AG08396 (cell line): ENCODE measurements around the gene SLC44A2.

Experiments
- DNase-seq: peaks from one replicate; pipeline ENCODE4 v3.0.0; 2012; ENCODE audit warnings: low spot score, mixed read lengths

The SLC44A2 gene

DNA sequence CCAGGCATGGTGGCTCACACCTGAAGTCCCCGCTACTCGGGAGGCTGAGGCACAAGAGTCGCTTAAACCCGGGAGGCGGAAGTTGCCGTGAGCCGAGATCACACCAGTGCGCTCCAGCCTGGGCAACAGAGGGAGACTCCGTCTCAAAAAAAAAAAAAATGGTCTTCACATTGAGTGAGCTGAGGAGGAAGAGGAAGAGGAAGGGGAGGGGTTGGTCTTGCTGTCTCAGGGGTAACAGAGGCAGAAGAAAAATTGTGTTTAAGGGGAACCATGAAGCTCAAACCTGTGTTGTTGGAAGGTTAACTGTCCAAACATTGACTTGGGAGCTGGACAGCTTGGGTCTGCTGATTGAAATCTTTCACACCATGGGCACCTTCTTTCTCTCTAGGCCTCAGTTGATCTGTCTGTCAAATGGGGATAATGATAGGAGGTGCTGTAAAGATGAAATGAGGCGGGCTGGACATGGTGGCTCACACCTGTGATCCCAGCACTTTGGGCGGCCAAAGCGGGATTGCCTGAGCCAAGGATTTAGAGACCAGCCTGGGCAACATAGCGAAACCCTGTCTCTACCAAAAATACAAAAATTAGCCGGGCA is 9.8 kb upstream of the SLC44A2 start:
- no peak for DNase-seq

DNA sequence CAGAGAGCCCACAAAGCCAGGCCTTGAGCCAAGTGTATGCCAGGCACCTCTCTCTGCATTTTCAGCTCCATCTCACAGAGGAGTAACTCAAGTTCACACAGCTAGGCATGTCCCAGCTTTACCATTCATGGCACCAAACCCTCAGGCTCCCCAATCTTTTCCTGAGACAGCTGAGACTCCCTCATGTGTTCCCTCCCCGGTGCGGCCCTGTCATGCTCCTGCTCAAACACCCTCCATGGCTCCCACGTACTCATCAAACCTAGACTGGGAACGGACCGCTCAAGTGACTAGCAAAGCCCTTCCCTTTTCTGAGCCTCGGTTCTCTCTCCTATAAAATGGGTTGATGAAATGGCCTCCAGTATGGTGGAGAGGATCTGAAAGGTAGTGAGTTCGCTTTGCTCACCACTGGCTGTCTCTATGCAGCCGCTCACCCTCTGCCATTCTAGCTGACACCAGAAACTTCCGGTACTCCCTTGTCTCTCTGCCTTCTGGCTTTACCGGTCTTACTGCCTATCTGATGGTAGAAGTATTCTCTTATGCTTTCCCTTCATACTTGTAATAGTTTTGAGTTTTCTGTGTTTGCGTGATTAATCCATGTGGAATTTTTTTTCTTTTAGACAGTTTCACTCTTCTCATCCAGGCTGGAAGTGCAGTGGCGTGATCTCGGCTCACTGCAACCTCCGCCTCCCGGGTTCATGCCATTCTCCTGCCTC is 7.8 kb upstream of the SLC44A2 start:
- DNase-seq: peak; percentile 79

DNA sequence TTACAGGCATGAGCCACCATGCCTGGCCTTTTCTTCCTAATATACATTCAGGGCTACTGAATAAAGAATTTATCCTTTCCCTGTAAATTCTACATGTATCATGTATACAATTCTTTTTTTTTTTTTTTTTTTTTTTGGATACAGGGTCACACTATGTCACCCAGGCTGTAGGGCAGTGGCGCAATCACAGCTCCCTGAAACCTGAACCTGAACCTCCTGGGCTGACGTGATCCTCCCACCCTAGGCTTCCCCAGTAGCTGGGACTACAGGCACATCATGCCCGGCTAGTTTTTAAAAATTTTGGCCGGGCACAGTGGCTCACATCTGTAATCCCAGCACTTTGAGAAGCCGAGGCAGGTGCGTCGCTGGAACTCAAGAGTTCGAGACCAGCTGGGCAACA is 6.5 kb upstream of the SLC44A2 start:
- DNase-seq: no peak

DNA sequence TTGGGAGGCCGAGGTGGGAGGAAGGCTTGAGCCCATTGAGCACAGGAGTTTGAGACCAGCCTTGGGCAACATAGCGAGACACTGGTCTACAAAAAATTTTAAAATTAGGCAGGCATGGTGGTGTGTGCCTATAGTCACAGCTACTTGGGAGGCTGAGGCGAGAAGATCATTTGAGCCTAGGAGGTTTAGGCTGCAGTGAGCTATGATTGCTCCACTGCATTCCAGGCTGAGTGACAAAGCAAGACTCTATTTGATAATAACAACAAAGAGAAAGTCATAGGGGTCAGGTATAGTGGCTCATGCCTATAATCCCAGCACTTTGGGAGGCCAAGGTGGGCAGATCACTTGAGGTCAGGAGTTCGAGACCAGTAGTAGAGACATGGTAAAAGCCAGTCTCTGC is 4.6 kb upstream of the SLC44A2 start:
- no peak for DNase-seq

DNA sequence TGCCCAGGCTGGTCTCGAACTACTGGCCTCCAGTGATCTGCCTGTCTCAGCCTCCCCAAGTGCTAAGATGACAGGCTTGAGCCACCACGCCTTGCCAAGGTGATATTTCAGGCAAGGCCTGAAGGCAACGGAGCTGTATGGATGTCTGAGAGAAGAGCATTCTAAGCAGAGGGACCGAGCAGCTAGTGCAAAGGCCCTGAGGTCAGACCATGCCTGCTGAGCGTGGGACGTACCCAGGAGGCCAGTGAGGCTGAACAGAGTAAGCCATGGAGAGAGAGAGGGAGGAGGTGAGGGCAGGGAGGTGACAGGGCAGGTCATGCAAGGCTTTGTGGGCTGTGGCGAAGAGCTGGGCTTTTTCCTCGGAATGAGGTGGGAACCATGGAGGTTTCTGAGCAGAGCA is 3.4 kb upstream of the SLC44A2 start:
- DNase-seq: no peak

DNA sequence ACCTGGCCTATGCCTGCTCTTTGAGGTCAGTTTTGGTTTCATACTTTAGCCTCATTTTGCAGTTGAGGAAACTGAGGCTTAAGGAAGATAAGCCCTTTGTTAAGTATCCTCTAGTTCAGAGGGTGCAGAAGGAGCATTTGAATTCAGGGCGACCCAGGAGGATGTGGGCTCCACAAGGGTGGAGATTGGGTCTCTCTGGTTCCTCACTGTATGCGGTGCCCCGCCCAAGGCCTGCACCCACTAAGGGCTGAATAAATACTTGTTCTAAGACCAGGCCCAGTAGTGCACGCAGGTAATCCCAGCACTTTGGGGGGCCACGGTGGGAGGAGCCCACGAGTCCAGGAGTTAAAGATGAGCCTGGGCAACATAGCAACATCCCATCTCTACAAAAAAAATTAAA is 768 bp upstream of the SLC44A2 start:
- DNase-seq: no peak

DNA sequence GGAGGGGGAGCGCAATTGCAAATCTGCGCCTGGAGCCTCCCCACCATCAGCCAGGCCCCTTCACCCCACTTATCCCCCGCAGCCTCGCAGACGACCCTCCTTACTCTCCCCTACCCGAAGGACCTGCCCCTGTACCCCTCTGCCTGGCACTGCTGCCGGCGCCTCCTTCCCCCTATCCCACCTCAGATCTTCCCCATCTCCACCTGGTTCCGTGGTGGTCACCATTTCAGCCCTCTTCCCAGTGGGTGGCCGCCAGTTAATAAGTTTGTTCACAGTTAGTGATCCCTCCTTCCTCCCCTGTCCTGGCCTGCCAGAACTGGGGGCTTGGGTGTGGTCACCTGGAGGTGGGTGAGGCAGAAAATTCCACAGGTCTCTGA is 397 bp downstream of the SLC44A2 start:
- no peak for DNase-seq

DNA sequence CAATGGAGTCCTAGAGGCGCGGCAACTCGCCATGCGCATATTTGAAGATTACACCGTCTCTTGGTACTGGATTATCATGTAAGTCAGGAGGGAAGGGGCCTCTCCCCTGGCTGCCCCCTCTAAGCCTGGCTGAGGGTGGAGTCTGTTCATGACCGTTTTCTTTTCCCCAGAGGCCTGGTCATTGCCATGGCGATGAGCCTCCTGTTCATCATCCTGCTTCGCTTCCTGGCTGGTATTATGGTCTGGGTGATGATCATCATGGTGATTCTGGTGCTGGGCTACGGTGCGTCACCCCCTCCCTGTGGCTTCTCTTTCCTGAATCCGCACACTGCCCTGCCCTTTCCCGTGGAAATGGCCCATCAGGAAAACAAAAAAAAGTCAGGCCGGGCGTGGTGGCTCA is 6.5 kb downstream of the SLC44A2 start:
- no peak for DNase-seq

DNA sequence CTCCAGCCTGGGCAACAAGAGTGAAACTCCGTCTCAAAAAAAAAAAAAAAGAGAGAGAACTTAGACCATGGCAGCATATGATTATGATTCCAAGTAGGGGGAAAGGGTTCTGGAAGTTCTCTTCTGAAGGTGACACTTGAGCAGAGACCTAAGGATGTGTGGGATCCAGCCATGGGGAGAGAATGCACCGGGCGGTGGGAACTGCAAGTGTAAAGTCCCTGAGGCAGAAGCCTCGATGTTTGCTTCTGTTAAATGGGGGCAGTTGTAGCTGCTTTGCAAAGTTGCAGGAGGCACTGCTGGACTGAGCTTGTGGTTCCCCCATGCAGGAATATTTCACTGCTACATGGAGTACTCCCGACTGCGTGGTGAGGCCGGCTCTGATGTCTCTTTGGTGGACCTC is 9.1 kb downstream of the SLC44A2 start:
- DNase-seq: no peak

DNA sequence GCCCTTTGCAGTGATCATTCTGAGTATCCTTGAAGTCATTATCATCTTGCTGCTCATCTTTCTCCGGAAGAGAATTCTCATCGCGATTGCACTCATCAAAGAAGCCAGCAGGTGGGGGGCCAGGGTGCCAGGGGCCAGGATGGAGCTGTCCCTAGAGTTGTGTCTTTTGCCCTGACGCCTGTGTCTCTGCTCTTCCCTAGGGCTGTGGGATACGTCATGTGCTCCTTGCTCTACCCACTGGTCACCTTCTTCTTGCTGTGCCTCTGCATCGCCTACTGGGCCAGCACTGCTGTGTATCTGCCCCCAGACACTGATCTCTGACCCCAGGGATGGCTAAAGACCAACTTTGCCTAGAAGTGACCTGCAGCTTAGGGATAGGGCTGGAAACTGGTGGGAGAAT is 9.6 kb downstream of the SLC44A2 start:
- DNase-seq: peak; percentile 1

DNA sequence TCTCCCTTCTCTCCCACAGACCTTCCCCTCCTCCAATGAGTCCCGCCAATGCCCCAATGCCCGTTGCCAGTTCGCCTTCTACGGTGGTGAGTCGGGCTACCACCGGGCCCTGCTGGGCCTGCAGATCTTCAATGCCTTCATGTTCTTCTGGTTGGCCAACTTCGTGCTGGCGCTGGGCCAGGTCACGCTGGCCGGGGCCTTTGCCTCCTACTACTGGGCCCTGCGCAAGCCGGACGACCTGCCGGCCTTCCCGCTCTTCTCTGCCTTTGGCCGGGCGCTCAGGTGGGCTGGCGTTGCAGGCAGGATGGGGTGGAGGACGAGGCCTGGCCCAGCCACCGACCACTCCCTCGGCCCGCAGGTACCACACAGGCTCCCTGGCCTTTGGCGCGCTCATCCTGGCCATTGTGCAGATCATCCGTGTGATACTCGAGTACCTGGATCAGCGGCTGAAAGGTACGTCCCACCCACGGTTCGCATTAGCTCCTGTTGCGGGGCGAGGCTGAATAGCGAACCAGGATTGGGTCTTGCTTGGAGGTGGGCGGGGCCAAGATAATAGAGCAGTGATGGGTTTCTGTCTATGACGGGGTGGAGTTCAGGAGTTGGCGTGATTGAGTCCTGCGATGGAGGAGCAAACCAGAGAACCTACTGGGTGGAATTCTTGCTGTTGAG is 11.1 kb downstream of the SLC44A2 start:
- DNase-seq: peak; percentile 4

DNA sequence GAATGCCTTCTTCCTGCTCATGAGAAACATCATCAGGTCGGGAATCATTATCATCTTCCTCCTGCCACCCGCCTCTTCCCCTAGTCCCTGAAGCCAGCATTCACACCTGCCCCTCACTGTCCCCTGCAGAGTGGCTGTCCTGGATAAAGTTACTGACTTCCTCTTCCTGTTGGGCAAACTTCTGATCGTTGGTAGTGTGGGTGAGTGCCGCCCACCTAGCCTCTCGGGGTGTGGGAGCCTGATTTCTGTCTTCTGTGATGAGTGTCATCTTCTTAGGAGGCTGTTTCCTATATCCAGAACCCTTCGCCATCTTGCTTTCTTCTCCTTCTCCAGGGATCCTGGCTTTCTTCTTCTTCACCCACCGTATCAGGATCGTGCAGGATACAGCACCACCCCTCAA is 12.5 kb downstream of the SLC44A2 start:
- DNase-seq: peak; percentile 2

DNA sequence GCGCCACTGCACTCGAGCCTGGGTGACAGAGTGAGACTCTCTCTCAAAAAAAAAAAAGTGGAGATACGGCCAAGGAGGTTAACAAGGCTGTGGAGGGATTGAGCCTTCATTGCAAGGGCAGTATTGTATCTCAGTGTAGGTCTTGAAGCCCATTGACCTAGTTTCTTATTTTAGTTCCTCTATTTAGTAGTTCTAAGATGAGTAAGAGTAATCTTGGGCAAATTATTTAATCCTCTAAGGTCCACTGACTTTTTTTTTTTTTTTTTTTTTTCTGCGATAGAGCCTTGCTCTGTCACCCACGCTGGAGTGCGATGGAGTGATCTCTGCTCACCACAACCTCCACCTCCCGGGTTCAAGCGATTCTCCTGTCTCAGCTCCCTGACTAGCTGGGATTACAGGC is 14.5 kb downstream of the SLC44A2 start:
- peak; percentile 3 for DNase-seq

DNA sequence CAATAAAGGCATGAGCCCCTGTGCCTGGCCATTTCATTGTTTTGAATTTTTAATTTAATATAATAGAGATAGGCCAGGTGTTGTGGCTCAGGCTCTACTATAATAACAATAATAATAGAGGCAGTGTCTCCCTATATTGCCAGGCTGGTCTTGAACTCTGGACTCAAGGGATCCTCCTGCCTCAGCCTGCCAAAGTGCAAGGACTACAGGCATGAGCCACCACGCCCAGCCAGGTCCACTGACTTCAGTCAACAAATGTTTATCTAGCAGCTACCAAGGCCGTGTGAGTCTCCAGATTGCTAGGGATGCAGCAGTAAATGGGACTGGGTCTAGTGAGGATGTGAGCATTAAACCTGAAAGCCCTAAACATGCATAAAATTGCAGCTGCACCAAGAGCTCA is 15.0 kb downstream of the SLC44A2 start:
- DNase-seq: no peak

DNA sequence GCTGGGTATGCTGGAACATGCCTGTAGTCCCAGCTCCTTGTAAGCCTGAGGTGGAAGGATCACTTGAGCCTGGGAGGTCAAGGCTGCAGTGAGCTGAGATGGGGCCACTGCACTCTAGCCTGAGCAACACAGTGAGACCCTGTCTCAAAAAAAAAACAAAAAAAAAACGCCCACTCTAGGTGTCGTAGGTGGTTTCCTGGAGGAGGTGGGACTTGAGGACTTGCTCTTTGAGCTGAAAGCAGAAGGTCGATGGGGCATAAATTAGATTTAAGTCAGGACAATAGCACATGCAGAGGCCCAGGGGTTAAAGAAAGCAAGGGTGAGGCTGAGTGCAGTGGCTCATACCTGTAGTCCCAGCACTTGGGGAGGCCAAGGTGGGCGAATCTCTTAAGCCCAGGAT is 15.9 kb downstream of the SLC44A2 start:
- no peak for DNase-seq

DNA sequence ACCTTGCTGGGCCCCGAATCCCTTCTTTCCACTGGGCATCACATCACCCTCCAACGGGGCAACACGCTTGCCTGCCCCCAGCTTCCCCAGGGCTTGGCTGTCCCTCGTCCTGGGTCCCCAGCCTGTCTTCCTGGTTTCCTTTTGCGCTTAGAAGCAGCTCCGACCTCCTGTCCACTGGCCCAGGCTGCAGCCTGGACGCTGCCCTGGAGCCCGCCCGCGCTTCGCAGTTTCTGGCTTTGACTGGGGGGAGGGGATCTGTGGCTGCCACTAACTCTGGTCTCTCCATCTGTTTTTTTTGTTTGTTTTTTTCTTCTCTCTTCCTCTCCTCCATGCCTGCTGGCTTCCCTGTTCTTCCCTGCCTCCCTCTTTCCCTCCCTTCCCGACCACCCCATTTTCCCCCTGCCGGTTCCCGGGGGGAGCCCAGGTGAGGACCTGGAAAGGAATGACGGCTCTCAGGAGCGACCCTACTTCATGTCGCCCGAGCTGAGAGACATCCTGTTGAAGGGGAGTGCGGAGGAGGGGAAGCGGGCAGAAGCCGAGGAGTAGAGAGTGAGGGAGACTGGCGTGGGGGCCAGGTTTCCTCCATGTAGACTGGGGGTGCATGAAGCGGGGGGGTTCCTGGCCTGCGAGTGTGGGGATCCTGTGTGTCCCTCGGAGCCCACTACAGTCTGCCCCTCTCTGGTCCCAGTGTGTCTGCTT is 17.3 kb downstream of the SLC44A2 start:
- DNase-seq: peak; percentile 7

DNA sequence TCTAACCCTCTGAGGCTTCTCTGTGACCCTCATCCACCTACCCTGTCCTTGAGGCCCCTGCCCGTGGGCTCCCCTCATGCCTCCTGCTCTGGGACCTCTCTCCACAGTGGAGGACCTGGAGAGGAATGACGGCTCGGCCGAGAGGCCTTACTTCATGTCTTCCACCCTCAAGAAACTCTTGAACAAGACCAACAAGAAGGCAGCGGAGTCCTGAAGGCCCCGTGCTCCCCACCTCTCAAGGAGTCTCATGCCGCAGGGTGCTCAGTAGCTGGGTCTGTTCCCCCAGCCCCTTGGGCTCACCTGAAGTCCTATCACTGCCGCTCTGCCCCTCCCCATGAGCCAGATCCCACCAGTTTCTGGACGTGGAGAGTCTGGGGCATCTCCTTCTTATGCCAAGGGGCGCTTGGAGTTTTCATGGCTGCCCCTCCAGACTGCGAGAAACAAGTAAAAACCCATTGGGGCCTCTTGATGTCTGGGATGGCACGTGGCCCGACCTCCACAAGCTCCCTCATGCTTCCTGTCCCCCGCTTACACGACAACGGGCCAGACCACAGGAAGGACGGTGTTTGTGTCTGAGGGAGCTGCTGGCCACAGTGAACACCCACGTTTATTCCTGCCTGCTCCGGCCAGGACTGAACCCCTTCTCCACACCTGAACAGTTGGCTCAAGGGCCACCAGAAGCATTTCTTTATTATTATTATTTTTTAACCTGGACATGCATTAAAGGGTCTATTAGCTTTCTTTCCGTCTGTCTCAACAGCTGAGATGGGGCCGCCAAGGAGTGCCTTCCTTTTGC is 18.0 kb downstream of the SLC44A2 start:
- DNase-seq: peak; percentile 4

DNA sequence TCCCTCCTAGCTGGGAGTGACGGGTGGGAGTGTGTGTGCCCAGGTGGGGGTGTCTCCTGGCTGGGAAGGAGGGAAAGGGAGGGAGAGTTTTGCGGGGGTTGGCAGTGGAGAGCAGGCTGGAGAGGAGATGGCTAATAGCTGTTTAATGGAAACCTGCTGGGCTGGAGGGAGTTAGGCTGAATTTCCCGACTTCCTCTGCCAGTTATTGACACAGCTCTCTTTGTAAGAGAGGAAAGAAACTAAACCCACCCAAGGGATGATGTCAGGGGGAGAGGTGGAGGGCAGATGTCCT is 18.6 kb downstream of the SLC44A2 start:
- DNase-seq: no peak

DNA sequence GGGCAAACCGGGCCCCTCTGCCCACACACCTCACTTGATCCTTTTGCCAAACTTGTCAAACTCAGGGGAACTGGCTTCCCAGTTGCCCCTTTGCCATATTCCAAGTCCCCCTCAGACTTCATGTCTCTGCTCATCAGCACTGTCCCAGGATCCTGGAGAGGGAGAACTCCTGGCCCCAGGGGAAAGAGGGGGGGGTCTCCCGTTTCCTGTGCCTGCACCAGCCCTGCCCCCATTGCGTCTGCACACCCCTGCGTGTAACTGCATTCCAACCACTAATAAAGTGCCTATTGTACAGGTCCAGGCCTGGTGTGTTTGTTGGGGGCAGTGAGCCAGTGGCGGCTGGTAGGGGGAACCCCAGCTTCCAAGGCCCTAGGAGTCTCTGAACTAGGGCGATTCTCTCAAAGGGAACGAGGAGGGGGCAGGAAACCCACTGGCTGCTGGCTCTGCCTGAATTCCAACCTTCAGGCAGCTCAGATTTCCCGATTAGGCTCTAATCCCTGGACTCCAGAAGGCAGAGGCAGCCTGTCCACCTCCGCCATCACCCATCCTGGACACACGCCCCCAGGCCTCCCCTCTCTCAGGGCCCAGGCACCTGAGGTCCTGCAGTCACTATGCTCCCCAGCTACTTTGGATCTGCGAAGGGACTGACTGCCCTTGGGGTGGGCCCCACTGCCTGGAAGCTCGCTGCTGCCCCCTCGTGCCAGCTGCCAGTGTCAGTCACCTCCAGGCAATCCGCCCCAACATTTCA is 19.1 kb downstream of the SLC44A2 start:
- DNase-seq: peak; percentile 91

DNA sequence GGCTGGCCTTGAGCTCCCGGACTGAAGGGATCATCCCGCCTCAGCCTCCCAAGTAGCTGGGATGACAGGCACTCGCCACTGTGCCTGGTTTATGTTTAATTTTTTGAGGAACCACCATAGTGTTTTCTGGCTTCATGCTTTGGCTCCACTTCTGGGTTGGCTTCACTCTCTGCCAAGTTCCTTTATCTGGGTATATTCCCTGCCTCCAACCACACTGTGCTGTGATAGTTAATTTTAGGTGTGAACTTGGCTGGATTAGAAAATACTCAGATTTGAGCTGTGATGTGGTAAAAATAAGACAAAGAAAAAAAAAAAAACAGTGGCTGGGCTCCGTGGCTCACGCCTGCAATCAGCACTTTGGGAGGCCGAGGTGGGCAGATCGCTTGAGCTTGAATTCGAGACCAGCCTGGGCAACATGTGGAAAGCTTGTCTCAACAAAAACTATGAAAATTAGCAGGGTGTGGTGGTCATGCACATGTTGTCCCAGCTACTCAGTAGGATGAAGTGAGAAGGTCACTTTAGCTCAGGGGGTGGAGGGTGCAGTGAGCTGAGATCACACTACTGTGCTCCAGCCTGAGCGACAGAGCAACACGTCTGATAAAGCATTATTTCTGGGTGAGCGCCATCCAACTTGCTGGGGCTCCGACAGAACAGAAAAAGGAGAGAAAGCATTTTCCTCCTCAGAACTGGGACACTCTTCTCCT is 21.3 kb downstream of the SLC44A2 start:
- no peak for DNase-seq

DNA sequence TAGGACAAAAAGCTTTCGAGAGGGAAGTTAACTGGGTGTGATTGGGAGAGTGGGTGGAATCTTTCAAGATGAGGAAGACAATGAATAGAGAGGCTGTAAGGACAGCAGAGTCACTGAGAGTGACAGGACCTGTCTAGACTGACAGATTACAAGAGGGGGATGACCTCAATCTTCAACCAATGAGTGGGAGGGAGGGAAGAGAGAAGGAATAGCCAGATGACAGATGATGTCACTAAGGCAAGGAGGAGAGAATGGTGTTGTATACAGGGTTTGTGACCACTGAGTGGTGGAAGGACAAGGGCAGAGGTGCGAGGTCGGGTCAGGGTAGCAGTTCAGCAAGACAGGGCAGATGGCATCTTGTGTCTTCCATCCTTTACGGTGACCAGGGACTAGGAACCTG is 23.0 kb downstream of the SLC44A2 start:
- no peak for DNase-seq
